ENCODE data around the gene CLCN3. TPM values are rescaled to one million over a fixed set of nuclear protein-coding genes. Genes with fewer than 3 reads are reported as not detected.
A peak's percentile ranks its signal among the peaks of the same experiment; 100 is the strongest.

CLCN3 gene
- total and polyA plus RNA-seq, 9 of the 15 experiments (the other 6 are each of a cell fraction or from before 2014, with no cell fraction given): 12.7 to 60.6 (median 38.5) TPM

DNA sequence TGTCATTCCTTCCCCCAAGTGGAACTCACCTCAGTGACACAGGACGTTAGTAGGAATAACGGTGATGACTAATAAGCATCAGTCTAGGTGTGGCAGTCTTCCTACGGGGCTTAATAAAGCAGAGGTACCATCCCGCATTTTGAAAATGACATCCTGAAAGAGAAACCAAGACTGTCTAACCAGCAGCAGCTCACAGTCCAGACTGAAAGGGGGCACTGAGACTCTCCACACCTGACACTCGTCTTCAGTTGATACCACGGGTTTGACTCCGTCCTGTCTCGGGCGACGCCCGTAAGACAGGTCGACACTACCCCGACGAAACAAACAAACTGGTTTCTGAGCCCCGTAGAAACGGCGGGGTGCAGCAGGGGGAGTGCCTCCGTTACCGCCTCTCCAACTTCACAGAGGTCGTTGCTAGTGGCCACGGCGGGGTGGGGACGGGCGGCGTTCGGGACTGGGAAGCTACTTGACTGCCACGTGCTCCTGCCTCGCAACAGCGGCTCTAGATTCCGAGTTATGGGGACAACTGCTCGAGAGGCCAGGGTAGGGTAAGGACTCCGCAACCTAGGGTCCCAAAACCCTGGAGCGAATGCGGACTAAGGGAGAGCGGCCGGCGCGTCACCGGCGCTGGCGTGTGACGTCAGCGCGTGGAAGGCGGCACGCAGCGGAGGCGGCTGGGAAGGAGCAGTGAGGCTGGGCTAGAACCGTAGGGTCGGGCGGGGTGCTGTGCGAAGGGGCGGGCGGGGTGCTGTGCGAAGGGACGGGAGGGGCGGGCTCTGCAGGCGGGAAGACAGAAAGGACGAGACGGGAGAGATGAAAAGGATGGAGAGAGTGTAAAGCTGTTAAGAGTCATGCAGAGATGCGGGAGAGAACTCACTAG, 8.1 kb upstream of the CLCN3 start, which contains the start of gene NEK1 (continued):
- TF ChIP-seq, protein P1, sequence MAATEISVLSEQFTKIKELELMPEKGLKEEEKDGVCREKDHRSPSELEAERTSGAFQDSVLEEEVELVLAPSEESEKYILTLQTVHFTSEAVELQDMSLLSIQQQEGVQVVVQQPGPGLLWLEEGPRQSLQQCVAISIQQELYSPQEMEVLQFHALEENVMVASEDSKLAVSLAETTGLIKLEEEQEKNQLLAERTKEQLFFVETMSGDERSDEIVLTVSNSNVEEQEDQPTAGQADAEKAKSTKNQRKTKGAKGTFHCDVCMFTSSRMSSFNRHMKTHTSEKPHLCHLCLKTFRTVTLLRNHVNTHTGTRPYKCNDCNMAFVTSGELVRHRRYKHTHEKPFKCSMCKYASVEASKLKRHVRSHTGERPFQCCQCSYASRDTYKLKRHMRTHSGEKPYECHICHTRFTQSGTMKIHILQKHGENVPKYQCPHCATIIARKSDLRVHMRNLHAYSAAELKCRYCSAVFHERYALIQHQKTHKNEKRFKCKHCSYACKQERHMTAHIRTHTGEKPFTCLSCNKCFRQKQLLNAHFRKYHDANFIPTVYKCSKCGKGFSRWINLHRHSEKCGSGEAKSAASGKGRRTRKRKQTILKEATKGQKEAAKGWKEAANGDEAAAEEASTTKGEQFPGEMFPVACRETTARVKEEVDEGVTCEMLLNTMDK (IDR thresholded peaks at IDR 0.05; ENCODE audit: borderline replicate concordance, insufficient read depth, low read depth, low read length, poor library complexity, severe bottlenecking): no peak
- TF ChIP-seq PHTF2 (CRISPR knock-in tag; IDR thresholded peaks at IDR 0.05) (no peak), ELF4 (CRISPR knock-in tag; IDR thresholded peaks at IDR 0.05) (no peak), ZNF347 (CRISPR knock-in tag; IDR thresholded peaks at IDR 0.05; ENCODE audit: low read depth) (no peak), SIN3A (IDR thresholded peaks at IDR 0.05; ENCODE audit: borderline replicate concordance in 2 of 2, control insufficient read depth in 1 of 2, low read depth in 2 of 2, low read length in 2 of 2) (0 out of 4 replicates have a peak, but pooled peaks of 1 of the 2 experiments have one; percentile 41), ZFP36 (IDR thresholded peaks at IDR 0.05; ENCODE audit: low read depth, low read length, partially characterized antibody) (no peak), SMAD2 (IDR thresholded peaks at IDR 0.05; ENCODE audit: low read depth, low read length) (no peak), HMG20A (CRISPR knock-in tag; conservative IDR thresholded peaks at IDR 0.05) (no peak), ZNF354B (CRISPR knock-in tag; IDR thresholded peaks at IDR 0.05) (no peak), ZNF707 (CRISPR knock-in tag; conservative IDR thresholded peaks at IDR 0.05) (no peak), RBM39 (optimal IDR thresholded peaks at IDR 0.05; ENCODE audit: low read depth, low read length) (no peak), SRSF1 (IDR thresholded peaks at IDR 0.05; ENCODE audit: low read depth, low read length) (no peak), KAT7 (CRISPR knock-in tag; IDR thresholded peaks at IDR 0.05; ENCODE audit: borderline replicate concordance) (peak; percentile 53; the same call in 1 of the 2 replicates), CEBPB (tag; IDR thresholded peaks at IDR 0.05) (no peak), SREBF1 (IDR thresholded peaks at IDR 0.05; ENCODE audit: borderline replicate concordance, low read depth, low read length) (0 out of 2 replicates have a peak, but pooled peaks have one; percentile 23), KHSRP (IDR thresholded peaks at IDR 0.05) (peak; percentile 85)
- TF ChIP-seq, protein P2, sequence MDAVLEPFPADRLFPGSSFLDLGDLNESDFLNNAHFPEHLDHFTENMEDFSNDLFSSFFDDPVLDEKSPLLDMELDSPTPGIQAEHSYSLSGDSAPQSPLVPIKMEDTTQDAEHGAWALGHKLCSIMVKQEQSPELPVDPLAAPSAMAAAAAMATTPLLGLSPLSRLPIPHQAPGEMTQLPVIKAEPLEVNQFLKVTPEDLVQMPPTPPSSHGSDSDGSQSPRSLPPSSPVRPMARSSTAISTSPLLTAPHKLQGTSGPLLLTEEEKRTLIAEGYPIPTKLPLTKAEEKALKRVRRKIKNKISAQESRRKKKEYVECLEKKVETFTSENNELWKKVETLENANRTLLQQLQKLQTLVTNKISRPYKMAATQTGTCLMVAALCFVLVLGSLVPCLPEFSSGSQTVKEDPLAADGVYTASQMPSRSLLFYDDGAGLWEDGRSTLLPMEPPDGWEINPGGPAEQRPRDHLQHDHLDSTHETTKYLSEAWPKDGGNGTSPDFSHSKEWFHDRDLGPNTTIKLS (IDR thresholded peaks at IDR 0.05; ENCODE audit: borderline replicate concordance, low read depth): peak; percentile 58; the same call in 1 of the 2 replicates
- TF ChIP-seq, protein P3, sequence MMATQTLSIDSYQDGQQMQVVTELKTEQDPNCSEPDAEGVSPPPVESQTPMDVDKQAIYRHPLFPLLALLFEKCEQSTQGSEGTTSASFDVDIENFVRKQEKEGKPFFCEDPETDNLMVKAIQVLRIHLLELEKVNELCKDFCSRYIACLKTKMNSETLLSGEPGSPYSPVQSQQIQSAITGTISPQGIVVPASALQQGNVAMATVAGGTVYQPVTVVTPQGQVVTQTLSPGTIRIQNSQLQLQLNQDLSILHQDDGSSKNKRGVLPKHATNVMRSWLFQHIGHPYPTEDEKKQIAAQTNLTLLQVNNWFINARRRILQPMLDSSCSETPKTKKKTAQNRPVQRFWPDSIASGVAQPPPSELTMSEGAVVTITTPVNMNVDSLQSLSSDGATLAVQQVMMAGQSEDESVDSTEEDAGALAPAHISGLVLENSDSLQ (IDR thresholded peaks at IDR 0.05): no peak
- TF ChIP-seq, protein P4, sequence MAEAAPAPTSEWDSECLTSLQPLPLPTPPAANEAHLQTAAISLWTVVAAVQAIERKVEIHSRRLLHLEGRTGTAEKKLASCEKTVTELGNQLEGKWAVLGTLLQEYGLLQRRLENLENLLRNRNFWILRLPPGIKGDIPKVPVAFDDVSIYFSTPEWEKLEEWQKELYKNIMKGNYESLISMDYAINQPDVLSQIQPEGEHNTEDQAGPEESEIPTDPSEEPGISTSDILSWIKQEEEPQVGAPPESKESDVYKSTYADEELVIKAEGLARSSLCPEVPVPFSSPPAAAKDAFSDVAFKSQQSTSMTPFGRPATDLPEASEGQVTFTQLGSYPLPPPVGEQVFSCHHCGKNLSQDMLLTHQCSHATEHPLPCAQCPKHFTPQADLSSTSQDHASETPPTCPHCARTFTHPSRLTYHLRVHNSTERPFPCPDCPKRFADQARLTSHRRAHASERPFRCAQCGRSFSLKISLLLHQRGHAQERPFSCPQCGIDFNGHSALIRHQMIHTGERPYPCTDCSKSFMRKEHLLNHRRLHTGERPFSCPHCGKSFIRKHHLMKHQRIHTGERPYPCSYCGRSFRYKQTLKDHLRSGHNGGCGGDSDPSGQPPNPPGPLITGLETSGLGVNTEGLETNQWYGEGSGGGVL (CRISPR knock-in tag; IDR thresholded peaks at IDR 0.05): no peak

All from K562 (cell line).